HUES6 (cell line): ENCODE measurements around the gene MYO9A.

Source experiments
- H3K27ac ChIP-seq: 2 replicates; pipeline ENCODE4 v1.7.0; 2013; ENCODE audit warnings: low read depth, mild to moderate bottlenecking, low read length, inconsistent platforms
- H3K27me3 ChIP-seq: 2 replicates; pipeline ENCODE4 v1.6.1; 2013; ENCODE audit warnings: low read length; ENCODE audit not compliant: control insufficient read depth, insufficient read depth
- H3K36me3 ChIP-seq: 2 replicates; pipeline ENCODE4 v1.6.1; 2013; ENCODE audit warnings: low read length; ENCODE audit not compliant: control insufficient read depth, insufficient read depth
- H3K4me1 ChIP-seq: 2 replicates; pipeline ENCODE4 v1.6.1; 2013; ENCODE audit warnings: low read length; ENCODE audit not compliant: control insufficient read depth, insufficient read depth
- H3K4me3 ChIP-seq: 2 replicates; pipeline ENCODE4 v1.5.1; 2013; ENCODE audit warnings: low read depth, low read length
- H3K9ac ChIP-seq: one replicate; pipeline ENCODE4 v1.6.1; 2013; ENCODE audit warnings: mild to moderate bottlenecking, low read length
- H3K9me3 ChIP-seq: 2 replicates; pipeline ENCODE4 v1.6.1; 2013; ENCODE audit warnings: low read depth, low read length; ENCODE audit not compliant: control insufficient read depth, insufficient read depth

Gene MYO9A

GRCh38 chr15:71792521-71792920 is 325.4 kb downstream of the MYO9A start:
- Histone ChIP-seq H3K36me3 (no peaks in the 10 kb centered on the region), H3K27ac (no peak overlapping the region), H3K9ac (no peak overlapping the region)

GRCh38 chr15:71791975-71792374 is 326.0 kb downstream of the MYO9A start:
- Histone ChIP-seq H3K4me1 (no peaks in the 10 kb centered on the region), H3K27me3 (no peaks in the 10 kb centered on the region), H3K9me3 (no peaks in the 10 kb centered on the region), H3K9ac (no peak overlapping the region), H3K36me3 (no peaks in the 10 kb centered on the region), H3K27ac (no peak overlapping the region), H3K4me3 (no peak overlapping the region)

More at GRCh38 chr15:71792521-71792920, 325.4 kb downstream of the MYO9A start:
- H3K4me1 ChIP-seq: no peaks in the 10 kb centered on the region
- H3K27me3 ChIP-seq: no peaks in the 10 kb centered on the region
- no peaks in the 10 kb centered on the region for H3K9me3 ChIP-seq
- H3K4me3 ChIP-seq: no peak overlapping the region

- no peak overlapping the region for H3K4me3 ChIP-seq
- H3K9me3 ChIP-seq: no peaks in the 10 kb centered on the region
- no peaks in the 10 kb centered on the region for H3K27me3 ChIP-seq
- H3K4me1 ChIP-seq: no peaks in the 10 kb centered on the region
- no peaks in the 10 kb centered on the region for H3K36me3 ChIP-seq
- H3K9ac ChIP-seq: no peak overlapping the region
- no peak overlapping the region for H3K27ac ChIP-seq
Measured at GRCh38 chr15:71790081-71790480, 327.9 kb downstream of the MYO9A start.

GRCh38 chr15:71789616-71790015 is 328.3 kb downstream of the MYO9A start:
- Histone ChIP-seq H3K9me3 (no peaks in the 10 kb centered on the region), H3K27ac (no peak overlapping the region), H3K4me1 (no peaks in the 10 kb centered on the region)

GRCh38 chr15:71788646-71789579 is 329.0 kb downstream of the MYO9A start:
- Histone ChIP-seq H3K4me3 (no peak overlapping the region), H3K27me3 (no peaks in the 10 kb centered on the region), H3K9me3 (no peaks in the 10 kb centered on the region), H3K36me3 (no peaks in the 10 kb centered on the region), H3K4me1 (no peaks in the 10 kb centered on the region), H3K27ac (no peak overlapping the region), H3K9ac (no peak overlapping the region)

More at GRCh38 chr15:71789616-71790015, 328.3 kb downstream of the MYO9A start:
- Histone ChIP-seq H3K4me3 (no peak overlapping the region), H3K9ac (no peak overlapping the region), H3K36me3 (no peaks in the 10 kb centered on the region), H3K27me3 (no peaks in the 10 kb centered on the region)

GRCh38 chr15:71786673-71787072 is 331.3 kb downstream of the MYO9A start:
- Histone ChIP-seq H3K9ac (no peak overlapping the region), H3K4me1 (no peaks in the 10 kb centered on the region), H3K27ac (no peak overlapping the region), H3K27me3 (no peaks in the 10 kb centered on the region), H3K9me3 (no peaks in the 10 kb centered on the region), H3K4me3 (no peak overlapping the region), H3K36me3 (no peaks in the 10 kb centered on the region)

- Histone ChIP-seq H3K36me3 (no peaks in the 10 kb centered on the region), H3K27ac (no peak overlapping the region)
Measured at GRCh38 chr15:71785996-71786395, 332.0 kb downstream of the MYO9A start.

GRCh38 chr15:71784719-71785118 is 333.2 kb downstream of the MYO9A start:
- Histone ChIP-seq H3K36me3 (no peaks in the 10 kb centered on the region), H3K9ac (no peak overlapping the region), H3K9me3 (no peaks in the 10 kb centered on the region), H3K27me3 (no peaks in the 10 kb centered on the region), H3K4me1 (peaks cover 3% of the 10 kb centered on the region; the same call in 1 of the 2 replicates), H3K4me3 (no peak overlapping the region), H3K27ac (no peak overlapping the region)

More at GRCh38 chr15:71785996-71786395, 332.0 kb downstream of the MYO9A start:
- Histone ChIP-seq H3K9ac (no peak overlapping the region), H3K4me3 (no peak overlapping the region), H3K27me3 (no peaks in the 10 kb centered on the region), H3K9me3 (no peaks in the 10 kb centered on the region), H3K4me1 (no peaks in the 10 kb centered on the region)

- H3K27me3 ChIP-seq: no peaks in the 10 kb centered on the region
- H3K4me1 ChIP-seq: peaks cover 3% of the 10 kb centered on the region; the same call in 1 of the 2 replicates
- no peaks in the 10 kb centered on the region for H3K9me3 ChIP-seq
- no peak overlapping the region for H3K27ac ChIP-seq
- H3K36me3 ChIP-seq: no peaks in the 10 kb centered on the region
- no peak overlapping the region for H3K4me3 ChIP-seq
- H3K9ac ChIP-seq: no peak overlapping the region
Measured at GRCh38 chr15:71782422-71783165, 335.4 kb downstream of the MYO9A start.

- Histone ChIP-seq H3K36me3 (no peaks in the 10 kb centered on the region), H3K4me1 (peaks cover 3% of the 10 kb centered on the region; the same call in 1 of the 2 replicates), H3K4me3 (no peak overlapping the region), H3K27ac (no peak overlapping the region), H3K9me3 (no peaks in the 10 kb centered on the region), H3K27me3 (no peaks in the 10 kb centered on the region), H3K9ac (no peak overlapping the region)
Measured at GRCh38 chr15:71781965-71782265, 336.0 kb downstream of the MYO9A start.
